Naive thymus-derived CD8-positive, alpha-beta T cell (primary cell): ENCODE measurements around the gene PRSS16. TPM values are rescaled to one million over a fixed set of nuclear protein-coding genes. Genes with fewer than 3 reads are reported as not detected.

Experiments used
- ATAC-seq, 2 donors: fragments of 150-1000 bp; cut with Tn5 transposase in 1 of 2; sonication (Bioruptor Pico), chemical (Tn5 transposase) in 1 of 2; 1 replicate in 1 of 2; 2 replicates in 1 of 2; pipeline ENCODE4 v1.10.0; 2021; ENCODE audit warnings: mild to moderate bottlenecking in 2 of 2, moderate library complexity in 2 of 2
- POLR2A ChIA-PET: fragments of 350-600 bp; sonication (Branson Sonifier 250); formaldehyde crosslinking; loops from one replicate; lab custom pipeline; 2021; ENCODE audit warnings: antibody characterized with exemption; lab: Charles Lee
- DNase-seq, 10 donors: peaks; one replicate each; pipeline versions ENCODE4 v3.0.0 to v3.0.0-alpha.2; 2020 to 2022
- H3K27ac Mint-ChIP-seq, 10 donors: one replicate each; pipeline ENCODE4 v1.8.0; 2020 to 2022; ENCODE audit warnings: mild to moderate bottlenecking in 10 of 10, mixed read lengths in 10 of 10, moderate library complexity in 4 of 10, inconsistent platforms in 1 of 10
- H3K27me3 Mint-ChIP-seq, 5 donors: one replicate each; pipeline ENCODE4 v1.8.0; 2021 to 2022; ENCODE audit warnings: mixed read lengths in 5 of 5
- H3K36me3 Mint-ChIP-seq, 3 donors: one replicate each; pipeline ENCODE4 v1.8.0; 2020 to 2022; ENCODE audit warnings: mixed read lengths in 3 of 3, mild to moderate bottlenecking in 2 of 3, inconsistent platforms in 1 of 3
- H3K4me1 Mint-ChIP-seq, 4 donors: one replicate each; pipeline ENCODE4 v1.8.0; 2021 to 2022; ENCODE audit warnings: mixed read lengths in 4 of 4
- H3K4me3 Mint-ChIP-seq, 10 donors: one replicate each; pipeline ENCODE4 v1.8.0; 2020 to 2022; ENCODE audit warnings: mild to moderate bottlenecking in 10 of 10, mixed read lengths in 10 of 10, moderate library complexity in 6 of 10, inconsistent platforms in 1 of 10
- H3K9me3 Mint-ChIP-seq, 9 donors: one replicate each; pipeline ENCODE4 v1.8.0; 2020 to 2022; ENCODE audit warnings: mixed read lengths in 9 of 9, mild to moderate bottlenecking in 3 of 9, inconsistent platforms in 1 of 9, moderate library complexity in 1 of 9
- polyA plus RNA-seq, 3 donors: library from polyadenylated mRNA; unstranded; fragments of 300-500 nt; fragmentation: Illumina TruSeq; gene quantifications; one replicate each; pipeline ENCODE4 v1.2.3, GENCODE V29; 2021
- total RNA-seq, 8 experiments: library from RNA in 2 of 8; stranded (reverse) in 2 of 8; gene quantifications; one replicate each; pipeline ENCODE4 v1.2.3 and lab custom pipeline; 2021 to 2026

PRSS16 gene
- total and polyA plus RNA-seq, 5 experiments from 2014 or later: 0.25 to 1.0 (median 0.57) TPM; not detected in 2

GRCh38 chr6:27290065-27290849, 42.8 kb downstream of the PRSS16 start:
- Mint-ChIP-seq H3K9me3 (peaks cover 8 to 85% (median 54%) of the 10 kb centered on the region in 9 donors), H3K4me3 (peak overlapping the region in 4 of 10 donors; percentile 12 to 45 (median 26)), H3K36me3 (peaks cover 21 to 77% (median 34%) of the 10 kb centered on the region in 3 donors), H3K27ac (peak overlapping the region in 3 of 10 donors; percentile 20 to 85 (median 69)), H3K4me1 (peaks cover 0 to 6% (median 4%) of the 10 kb centered on the region in 4 donors), H3K27me3 (peaks cover 68 to 97% (median 88%) of the 10 kb centered on the region in 5 donors)
- ATAC-seq (no peak), DNase-seq (no peak)
- POLR2A ChIA-PET: no interaction called here

- Mint-ChIP-seq H3K27ac (peak overlapping the region in 2 of 10 donors; percentile 53 to 85), H3K27me3 (peaks cover 69 to 97% (median 88%) of the 10 kb centered on the region in 5 donors), H3K4me3 (peak overlapping the region in 3 of 10 donors; percentile 12 to 45 (median 39)), H3K36me3 (peaks cover 21 to 76% (median 33%) of the 10 kb centered on the region in 3 donors), H3K9me3 (peaks cover 8 to 85% (median 54%) of the 10 kb centered on the region in 9 donors), H3K4me1 (peaks cover 0 to 6% (median 5%) of the 10 kb centered on the region in 4 donors)
- no peak for ATAC-seq
- POLR2A ChIA-PET: no interaction called here
- DNase-seq: no peak
Observed at GRCh38 chr6:27290850-27291208, 43.3 kb downstream of the PRSS16 start.

- Mint-ChIP-seq H3K4me1 (peaks cover 0 to 6% (median 2%) of the 10 kb centered on the region in 4 donors), H3K4me3 (peak overlapping the region in 2 of 10 donors; percentile 9 to 41), H3K9me3 (peaks cover 8 to 90% (median 60%) of the 10 kb centered on the region in 9 donors), H3K27me3 (peaks cover 70 to 97% (median 89%) of the 10 kb centered on the region in 5 donors), H3K36me3 (peaks cover 20 to 78% (median 28%) of the 10 kb centered on the region in 3 donors), H3K27ac (peak overlapping the region in 2 of 10 donors; percentile 34 to 89)
- ATAC-seq: no peak
- DNase-seq: no peak
- POLR2A ChIA-PET: no interaction called here
Observed at GRCh38 chr6:27293436-27294098, 46.1 kb downstream of the PRSS16 start.

- H3K4me1 Mint-ChIP-seq: peaks cover 0 to 6% (median 2%) of the 10 kb centered on the region in 4 donors
- POLR2A ChIA-PET: interaction anchor here (0.6 kb wide), 1 partner anchor 11 kb away, joined by 4 read pairs; no protein-coding TSS in a partner anchor
- peaks cover 8 to 90% (median 56%) of the 10 kb centered on the region in 9 donors for H3K9me3 Mint-ChIP-seq
- peaks cover 68 to 97% (median 86%) of the 10 kb centered on the region in 5 donors for H3K27me3 Mint-ChIP-seq
- no peak for ATAC-seq
- no peak for DNase-seq
- peak overlapping the region in 1 of 10 donors; percentile 63 for H3K27ac Mint-ChIP-seq
- peak overlapping the region in 1 of 10 donors; percentile 33 for H3K4me3 Mint-ChIP-seq
- H3K36me3 Mint-ChIP-seq: peaks cover 17 to 78% (median 28%) of the 10 kb centered on the region in 3 donors
Observed at GRCh38 chr6:27294409-27294808, 46.9 kb downstream of the PRSS16 start.

GRCh38 chr6:27295301-27296079, 48.0 kb downstream of the PRSS16 start:
- peaks cover 0 to 4% (median 1%) of the 10 kb centered on the region in 4 donors for H3K4me1 Mint-ChIP-seq
- H3K9me3 Mint-ChIP-seq: peaks cover 8 to 85% (median 50%) of the 10 kb centered on the region in 9 donors
- no peak for ATAC-seq

GRCh38 chr6:27296106-27296783, 48.7 kb downstream of the PRSS16 start:
- POLR2A ChIA-PET: no interaction called here
- peaks cover 65 to 97% (median 81%) of the 10 kb centered on the region in 5 donors for H3K27me3 Mint-ChIP-seq
- H3K4me1 Mint-ChIP-seq: peaks cover 0 to 4% (median 1%) of the 10 kb centered on the region in 4 donors
- peak overlapping the region in 2 of 10 donors; percentile 63 to 79 for H3K27ac Mint-ChIP-seq
- H3K36me3 Mint-ChIP-seq: peaks cover 9 to 69% (median 20%) of the 10 kb centered on the region in 3 donors
- DNase-seq: no peak
- peak overlapping the region in 4 of 10 donors; percentile 11 to 53 (median 20) for H3K4me3 Mint-ChIP-seq
- H3K9me3 Mint-ChIP-seq: peaks cover 8 to 81% (median 45%) of the 10 kb centered on the region in 9 donors
- no peak for ATAC-seq

More at GRCh38 chr6:27295301-27296079, 48.0 kb downstream of the PRSS16 start:
- peaks cover 14 to 73% (median 23%) of the 10 kb centered on the region in 3 donors for H3K36me3 Mint-ChIP-seq
- DNase-seq: no peak
- POLR2A ChIA-PET: no interaction called here
- peaks cover 67 to 97% (median 84%) of the 10 kb centered on the region in 5 donors for H3K27me3 Mint-ChIP-seq
- peak overlapping the region in 4 of 10 donors; percentile 6 to 27 (median 20) for H3K4me3 Mint-ChIP-seq
- peak overlapping the region in 2 of 10 donors; percentile 43 to 63 for H3K27ac Mint-ChIP-seq

GRCh38 chr6:27297484-27297856, 50.0 kb downstream of the PRSS16 start:
- H3K27me3 Mint-ChIP-seq: peaks cover 66 to 97% (median 77%) of the 10 kb centered on the region in 5 donors
- H3K4me3 Mint-ChIP-seq: peak overlapping the region in 2 of 10 donors; percentile 5 to 18
- peak overlapping the region in 2 of 10 donors; percentile 3 to 90 for H3K27ac Mint-ChIP-seq
- POLR2A ChIA-PET: interaction anchor here (0.6 kb wide), 1 partner anchor 729 kb away, joined by 3 read pairs; no protein-coding TSS in a partner anchor
- H3K4me1 Mint-ChIP-seq: peaks cover 0 to 4% (median 1%) of the 10 kb centered on the region in 4 donors
- ATAC-seq: no peak
- no peak for DNase-seq
- peaks cover 0 to 73% (median 40%) of the 10 kb centered on the region in 9 donors for H3K9me3 Mint-ChIP-seq
- H3K36me3 Mint-ChIP-seq: peaks cover 5 to 62% (median 11%) of the 10 kb centered on the region in 3 donors

- H3K4me1 Mint-ChIP-seq: peaks cover 0 to 4% (median 1%) of the 10 kb centered on the region in 4 donors
- POLR2A ChIA-PET: interaction anchor here (0.6 kb wide), 1 partner anchor 729 kb away, joined by 3 read pairs; no protein-coding TSS in a partner anchor
- ATAC-seq (no peak), DNase-seq (no peak)
- peak overlapping the region in 1 of 10 donors; percentile 90 for H3K27ac Mint-ChIP-seq
- peaks cover 5 to 64% (median 13%) of the 10 kb centered on the region in 3 donors for H3K36me3 Mint-ChIP-seq
- H3K27me3 Mint-ChIP-seq: peaks cover 71 to 100% (median 82%) of the 10 kb centered on the region in 5 donors
- peak overlapping the region in 2 of 10 donors; percentile 5 to 28 for H3K4me3 Mint-ChIP-seq
- H3K9me3 Mint-ChIP-seq: peaks cover 0 to 78% (median 44%) of the 10 kb centered on the region in 9 donors
Observed at GRCh38 chr6:27297857-27298730, 50.6 kb downstream of the PRSS16 start.

- H3K9me3 Mint-ChIP-seq: peaks cover 0 to 41% (median 10%) of the 10 kb centered on the region in 9 donors
- H3K36me3 Mint-ChIP-seq: peaks cover 0 to 24% (median 3%) of the 10 kb centered on the region in 3 donors
- no peaks in the 10 kb centered on the region for H3K4me1 Mint-ChIP-seq
- POLR2A ChIA-PET: no interaction called here
- no peak for DNase-seq
- ATAC-seq: no peak
- H3K4me3 Mint-ChIP-seq: no peak overlapping the region
- peaks cover 61 to 100% (median 72%) of the 10 kb centered on the region in 5 donors for H3K27me3 Mint-ChIP-seq
- peak overlapping the region in 1 of 10 donors; percentile 86 for H3K27ac Mint-ChIP-seq
Observed at GRCh38 chr6:27303613-27304272, 56.2 kb downstream of the PRSS16 start.
